Smooth muscle cell of the brain vasculature (primary cell): Measurements from ENCODE around the gene ZFP57.
A peak's percentile ranks its signal among the peaks of the same experiment; 100 is the strongest.

ENCODE experiments used
- DNase-seq: peaks from one replicate; pipeline ENCODE4 v3.0.0-alpha.2; 2012; ENCODE audit warnings: low read depth, low spot score

The ZFP57 gene

GRCh38 chr6:29680904-29681303 is at the start of gene ZFP57:
ZFP57 (minus strand) TSS chr6:29681152; CDS start chr6:29677003, 4,149 bp downstream.
- no peak for DNase-seq

GRCh38 chr6:29730575-29731126 is 49.7 kb upstream of the ZFP57 start:
- DNase-seq: no peak

DNA sequence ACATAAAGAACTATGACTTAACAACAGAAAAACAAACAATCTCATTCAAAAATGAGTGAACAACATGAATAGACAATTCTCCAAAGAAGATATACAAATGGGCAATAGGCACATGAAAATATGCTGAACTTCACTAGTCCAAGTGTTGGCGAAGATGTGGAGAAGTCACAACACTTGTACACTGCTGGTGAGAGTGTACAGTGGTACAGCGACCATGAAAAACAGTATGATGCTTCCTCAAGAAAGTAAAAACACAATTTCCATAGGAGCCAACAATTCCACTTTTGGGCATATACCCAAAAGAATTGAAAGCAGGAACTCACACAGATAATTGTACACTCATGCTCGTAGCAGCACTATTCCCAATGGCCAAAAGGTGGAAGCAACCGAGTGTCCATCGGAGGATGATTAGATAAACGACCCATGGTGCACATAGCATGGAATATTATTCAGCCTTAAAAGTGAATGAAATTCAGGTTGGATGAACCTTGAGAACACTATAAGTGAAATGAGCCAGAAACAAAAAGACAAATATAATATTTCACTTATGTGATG is 48.9 kb upstream of the ZFP57 start:
- no peak for DNase-seq

GRCh38 chr6:29728875-29729270 is 47.9 kb upstream of the ZFP57 start:
- no peak for DNase-seq

- DNase-seq: no peak
These were observed 47.4 kb upstream of the ZFP57 start for GRCh38 chr6:29728173-29728874.

DNA sequence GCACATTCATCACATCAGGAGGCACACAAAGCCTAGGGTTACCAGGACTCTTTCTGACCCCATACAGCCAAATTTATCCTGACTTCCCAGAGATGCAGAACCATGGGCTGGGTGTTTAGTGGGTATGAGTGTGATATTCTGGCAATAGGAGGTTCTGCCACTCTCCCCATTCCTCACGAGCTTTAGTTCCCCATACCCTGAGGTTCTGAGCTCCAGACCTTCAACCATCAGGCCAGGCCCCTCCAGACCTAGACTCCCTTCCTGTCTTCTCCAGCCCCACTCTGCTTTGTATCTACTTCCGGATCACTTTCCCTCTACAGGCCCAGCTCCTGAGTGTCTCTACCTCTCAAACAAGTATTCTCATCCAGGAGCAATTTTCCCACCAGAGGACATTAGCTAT is 46.7 kb upstream of the ZFP57 start:
- no peak for DNase-seq

DNA sequence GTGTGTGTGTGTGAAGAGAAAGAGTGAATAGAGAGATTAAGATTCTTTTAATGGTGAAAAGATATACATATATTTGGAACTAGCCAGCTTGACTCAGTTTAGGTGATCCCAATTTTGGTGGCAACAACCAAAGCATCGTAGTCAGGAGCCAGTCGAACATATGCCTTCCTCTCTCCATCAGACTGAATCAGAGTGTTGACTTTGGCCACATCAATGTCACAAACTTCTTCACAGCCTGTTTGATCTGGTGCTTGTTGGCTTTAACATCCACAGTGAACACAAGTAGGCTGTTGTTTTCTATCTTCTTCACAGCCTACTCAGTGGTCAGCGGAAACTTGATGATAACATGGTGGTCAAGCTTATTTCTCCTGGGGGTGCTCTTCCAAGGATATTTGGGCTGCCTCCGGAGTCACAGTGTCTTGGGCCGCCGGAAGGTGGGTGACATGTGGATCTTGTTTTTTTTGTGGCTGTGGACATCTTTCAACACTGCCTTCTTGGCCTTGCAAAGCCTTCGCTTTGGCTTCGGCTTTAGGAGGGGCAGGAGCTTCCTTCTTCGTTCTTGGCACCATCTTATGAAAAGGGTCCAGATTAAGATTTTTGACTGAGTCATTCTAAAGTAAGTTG is 45.7 kb upstream of the ZFP57 start:
- DNase-seq: no peak

GRCh38 chr6:29726001-29726400 is 45.0 kb upstream of the ZFP57 start:
- DNase-seq: no peak

DNA sequence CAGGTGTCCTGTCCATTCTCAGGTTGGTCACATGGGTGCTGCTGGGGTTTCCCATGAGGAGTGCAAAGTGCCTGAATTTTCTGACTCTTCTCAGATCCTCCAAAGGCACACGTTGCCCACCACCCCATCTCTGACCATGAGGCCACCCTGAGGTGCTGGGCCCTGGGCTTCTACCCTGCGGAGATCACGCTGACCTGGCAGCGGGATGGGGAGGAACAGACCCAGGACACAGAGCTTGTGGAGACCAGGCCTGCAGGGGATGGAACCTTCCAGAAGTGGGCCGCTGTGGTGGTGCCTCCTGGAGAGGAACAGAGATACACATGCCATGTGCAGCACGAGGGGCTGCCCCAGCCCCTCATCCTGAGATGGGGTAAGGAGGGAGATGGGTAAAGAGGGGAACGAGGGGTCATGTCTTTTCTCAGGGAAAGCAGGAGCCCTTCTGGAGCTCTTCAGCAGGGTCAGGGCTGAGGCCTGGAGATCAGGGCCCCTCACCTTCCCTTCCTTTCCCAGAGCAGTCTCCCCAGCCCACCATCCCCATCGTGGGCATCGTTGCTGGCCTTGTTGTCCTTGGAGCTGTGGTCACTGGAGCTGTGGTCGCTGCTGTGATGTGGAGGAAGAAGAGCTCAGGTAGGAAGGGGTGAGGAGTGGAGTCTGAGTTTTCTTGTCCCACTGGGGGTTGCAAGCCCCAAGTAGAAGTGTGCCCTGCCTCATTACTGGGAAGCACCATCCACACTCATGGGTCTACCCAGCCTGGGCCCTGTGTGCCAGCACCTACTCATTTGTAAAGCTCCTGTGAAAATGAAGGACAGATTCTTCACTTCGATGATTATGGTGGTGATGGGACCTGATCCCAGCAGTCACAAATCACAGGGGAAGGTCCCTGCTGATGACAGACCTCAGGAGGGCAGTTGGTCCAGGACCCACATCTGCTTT is 44.3 kb upstream of the ZFP57 start:
- DNase-seq: no peak

GRCh38 chr6:29723666-29724588 is 43.0 kb upstream of the ZFP57 start:
- no peak for DNase-seq

DNA sequence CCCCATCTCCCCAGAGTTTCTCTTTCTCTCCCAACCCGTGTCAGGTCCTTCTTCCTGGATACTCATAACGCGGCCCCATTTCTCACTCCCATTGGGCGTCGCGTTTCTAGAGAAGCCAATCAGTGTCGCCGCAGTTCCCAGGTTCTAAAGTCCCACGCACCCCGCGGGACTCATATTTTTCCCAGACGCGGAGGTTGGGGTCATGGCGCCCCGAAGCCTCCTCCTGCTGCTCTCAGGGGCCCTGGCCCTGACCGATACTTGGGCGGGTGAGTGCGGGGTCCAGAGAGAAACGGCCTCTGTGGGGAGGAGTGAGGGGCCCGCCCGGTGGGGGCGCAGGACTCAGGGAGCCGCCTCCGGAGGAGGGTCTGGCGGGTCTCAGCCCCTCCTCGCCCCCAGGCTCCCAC is 42.3 kb upstream of the ZFP57 start, which contains the start of gene HLA-F:
Gene HLA-F (plus strand): TSS at position 173 of the 404 bp plus-strand sequence. CDS start 30 bp downstream, at position 203.
- peak; percentile 18 for DNase-seq

DNA sequence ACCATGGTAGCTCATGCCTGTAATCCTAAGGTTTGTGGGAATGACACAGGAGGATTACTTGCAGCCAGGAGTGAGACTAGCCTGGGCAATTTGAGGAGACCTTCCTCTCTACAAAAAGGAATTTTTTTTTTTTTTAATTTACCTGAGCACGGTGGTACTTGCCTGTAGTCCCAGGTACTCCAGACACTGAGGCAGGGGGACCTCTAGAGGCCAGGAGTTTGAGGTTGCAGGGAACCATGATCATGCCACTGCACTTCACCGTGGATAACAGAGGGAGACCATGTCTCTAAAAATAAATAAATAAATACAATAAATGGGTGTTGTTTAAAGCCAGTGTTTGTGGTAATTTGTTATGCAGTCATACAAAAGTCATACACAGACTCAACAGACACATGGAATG is 39.9 kb upstream of the ZFP57 start:
- no peak for DNase-seq

- no peak for DNase-seq
These were observed 29.5 kb upstream of the ZFP57 start for GRCh38 chr6:29710281-29710941.

GRCh38 chr6:29709188-29709587 is 28.2 kb upstream of the ZFP57 start:
- no peak for DNase-seq

GRCh38 chr6:29708432-29709179 is 27.7 kb upstream of the ZFP57 start:
- DNase-seq: no peak

DNA sequence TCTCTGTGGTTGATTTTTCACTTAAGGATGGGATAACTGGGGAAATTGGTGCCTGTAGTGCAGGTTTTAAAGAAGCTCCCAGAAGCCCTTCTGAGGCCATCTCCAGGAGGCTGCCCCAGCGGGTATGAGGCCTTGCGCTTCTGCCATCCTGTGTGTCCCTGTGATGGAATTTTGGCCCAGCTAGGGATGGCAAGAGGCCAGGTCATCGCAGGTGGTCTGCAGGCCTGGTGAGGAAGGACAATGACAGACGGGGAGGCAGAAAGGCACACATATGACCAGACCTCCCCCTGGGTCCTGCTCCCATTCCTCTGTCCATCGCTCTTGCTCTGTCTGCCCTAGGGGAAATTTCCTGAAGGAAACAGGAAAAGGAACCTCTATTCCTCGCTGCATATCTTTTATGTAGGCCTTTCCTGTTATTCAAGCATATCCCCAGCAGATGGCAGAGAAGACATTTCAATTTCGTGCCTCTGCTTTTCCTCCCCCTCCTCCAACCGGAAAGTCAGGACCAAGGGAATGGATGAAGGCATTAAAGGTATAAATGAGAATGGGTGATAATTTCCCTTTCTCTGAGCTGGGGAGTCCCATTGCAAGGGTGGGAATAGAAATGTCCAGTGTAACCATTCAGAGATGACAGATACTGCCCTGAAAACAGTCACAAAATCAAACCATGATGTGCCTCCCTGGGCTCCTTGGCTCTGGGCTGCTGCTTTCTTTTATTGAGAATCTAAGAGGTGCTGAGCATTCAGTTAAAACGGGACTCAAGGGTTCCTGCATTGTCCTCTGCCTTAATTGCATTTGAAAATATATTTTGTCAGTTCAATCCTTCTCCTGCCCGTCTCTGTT is 24.7 kb upstream of the ZFP57 start:
- peak; percentile 23 for DNase-seq

DNA sequence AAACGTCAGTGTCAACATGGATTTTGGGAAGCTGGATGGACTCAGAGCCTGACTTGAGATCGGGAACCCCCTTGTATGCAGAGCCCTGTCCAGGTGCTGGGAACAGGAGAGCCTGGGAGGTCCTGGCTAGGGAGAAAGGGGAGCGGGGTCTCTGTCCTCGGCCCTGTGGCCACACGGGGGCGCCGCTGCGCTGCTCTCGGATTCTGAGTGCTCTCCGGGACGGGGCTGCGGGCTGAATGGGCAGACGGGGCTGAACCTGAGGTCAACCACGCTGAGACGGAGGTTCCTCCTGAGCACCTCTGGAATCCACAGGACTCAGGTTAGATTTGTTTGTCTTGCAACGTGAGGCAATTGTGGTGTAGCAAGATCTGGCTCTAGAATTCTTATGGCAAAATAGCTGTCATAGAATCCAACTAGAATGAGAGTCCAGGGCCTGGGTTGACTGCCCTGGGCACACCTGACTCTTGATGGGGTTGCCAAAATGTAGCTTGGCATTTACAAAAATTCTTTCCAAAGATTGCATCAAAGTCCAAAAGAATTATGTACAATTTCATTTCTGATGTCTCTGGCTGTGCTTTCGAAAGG is 21.7 kb upstream of the ZFP57 start:
- DNase-seq: no peak
